GM12878 (cell line): Measurements from ENCODE around the gene EPHA7. TPM values are rescaled to one million over a fixed set of nuclear protein-coding genes. Genes with fewer than 3 reads are reported as not detected.

ENCODE experiments used
- ATAC-seq: fragments of 200-7000 bp; cut with Tn5 transposase; 3 replicates; pipeline ENCODE4 v1.9.1; 2020; ENCODE audit warnings: mild to moderate bottlenecking, moderate library complexity
- BruUV-seq: library from RNA; stranded (reverse); fragments of 400-500 nt; replicated peaks from 2 replicates; lab custom pipeline; 2021; lab: Mats Ljungman, UMichigan
- CTCF ChIA-PET: fragments of 300-600 bp; sonication (Branson Sonifier 250); formaldehyde crosslinking; extraction: SDS; loops from one replicate; lab custom pipeline; 2021; ENCODE audit warnings: inconsistent platforms; lab: Yijun Ruan, JAX
- POLR2A ChIA-PET: fragments of 350-600 bp; formaldehyde crosslinking; extraction: SDS; loops from one replicate; lab custom pipeline; 2021; ENCODE audit warnings: inconsistent platforms; lab: Charles Lee
- RAD21 ChIA-PET: fragments of 300-600 bp; sonication (Branson Sonifier 250); formaldehyde crosslinking; loops from one replicate; lab custom pipeline; 2023; ENCODE audit warnings: antibody characterized with exemption; ENCODE audit not compliant: unreplicated experiment; lab: Charles Lee
- SMC1A ChIA-PET: fragments of 300-600 bp; sonication (Branson Sonifier 250); formaldehyde crosslinking; loops from one replicate; lab custom pipeline; 2023; ENCODE audit not compliant: unreplicated experiment, uncharacterized antibody; lab: Charles Lee
- DNase-seq: peaks from one replicate; pipeline ENCODE4 v3.0.0-alpha.2; 2011; ENCODE audit warnings: low read depth, low spot score
- FAIRE-seq: peaks from 3 replicates; lab custom pipeline; 2011; peaks lifted over from hg19 to GRCh38; lab: Jason Lieb, UNC
- H2AFZ ChIP-seq: 2 replicates; pipeline ENCODE4 v1.6.0; 2011; ENCODE audit warnings: low read depth, low read length, control low read depth; ENCODE audit not compliant: control insufficient read depth
- H3K27ac ChIP-seq: 2 replicates; pipeline ENCODE4 v1.5.1; 2011; ENCODE audit warnings: control low read depth; ENCODE audit not compliant: control insufficient read depth, insufficient read depth
- H3K27me3 ChIP-seq, 2 experiments: replicated peaks in 1 of 2; 2 replicates each; pipeline versions ENCODE4 v1.6.0 to v1.6.1; 2011; ENCODE audit warnings: low read length in 1 of 2; ENCODE audit not compliant: control insufficient read depth in 2 of 2, insufficient read depth in 2 of 2
- H3K36me3 ChIP-seq, 2 experiments: 2 replicates each; pipeline ENCODE4 v1.5.1; 2011; ENCODE audit warnings: low read length in 1 of 2; ENCODE audit not compliant: control insufficient read depth in 2 of 2, insufficient read depth in 2 of 2
- H3K4me1 ChIP-seq: 2 replicates; pipeline ENCODE4 v1.6.1; 2011; ENCODE audit warnings: mild to moderate bottlenecking, low read length, moderate library complexity, mixed read lengths; ENCODE audit not compliant: control insufficient read depth, insufficient read depth
- H3K4me2 ChIP-seq: 2 replicates; pipeline ENCODE4 v1.6.0; 2011; ENCODE audit warnings: control low read depth; ENCODE audit not compliant: control insufficient read depth, insufficient read depth
- H3K4me3 ChIP-seq: fragments of 200-600 bp; sonication (generic); 2 replicates; pipeline ENCODE4 v1.5.1; 2016
- H3K79me2 ChIP-seq: 2 replicates; pipeline ENCODE4 v1.6.0; 2011; ENCODE audit warnings: low read length; ENCODE audit not compliant: control insufficient read depth, insufficient read depth
- H3K9ac ChIP-seq: 2 replicates; pipeline ENCODE4 v1.8.0; 2011; ENCODE audit warnings: low read length, control low read depth, mixed read lengths; ENCODE audit not compliant: control insufficient read depth, insufficient read depth
- H3K9me3 ChIP-seq: replicated peaks from 3 replicates; pipeline ENCODE4 v1.5.1; 2011; ENCODE audit warnings: mild to moderate bottlenecking, low read length; ENCODE audit not compliant: control insufficient read depth, insufficient read depth
- H4K20me1 ChIP-seq: 2 replicates; pipeline ENCODE4 v1.6.0; 2011; ENCODE audit not compliant: control insufficient read depth, insufficient read depth
- IRF5 ChIP-seq: fragments of 450-650 bp; IDR thresholded peaks from 2 replicates; pipeline ENCODE4 v1.6.1; 2017; ENCODE audit warnings: borderline replicate concordance
- MXI1 ChIP-seq: fragments of 150-350 bp; IDR thresholded peaks from 2 replicates; pipeline ENCODE4 v1.6.1; 2011; ENCODE audit warnings: low read depth, mild to moderate bottlenecking, inconsistent platforms, low read length, improper control_type of control experiment
- TARDBP ChIP-seq: IDR thresholded peaks from 2 replicates; pipeline ENCODE4 v1.6.1; 2016; ENCODE audit warnings: borderline replicate concordance
- ZBTB4 ChIP-seq: fragments of 450-650 bp; formaldehyde crosslinking; IDR thresholded peaks from 2 replicates; pipeline ENCODE4 v1.4.0; 2022; ENCODE audit warnings: mild to moderate bottlenecking, moderate library complexity
- WGBS: methylation state at CpG from one replicate; pipeline ENCODE4 v1.1.6; 2016; ENCODE audit warnings: low lambda C conversion rate; ENCODE audit not compliant: insufficient replicate concordance, insufficient coverage; ENCODE audit errors: missing lambda C conversion rate; 5-methylcytosine and 5-hydroxymethylcytosine counted together
- in situ Hi-C: fragments of 300-500 bp; cut with MboI; formaldehyde crosslinking; loops from 9 replicates; pipeline ENCODE4 v1.14.3; 2018; ENCODE audit warnings: mixed read lengths
- intact Hi-C: fragments of 100-400 bp; cut with micrococcal nuclease; formaldehyde crosslinking; loops from one replicate; pipeline ENCODE4 v1.14.2; 2022; ENCODE audit not compliant: unreplicated experiment
- polyA plus RNA-seq, 11 experiments: library from polyadenylated mRNA; depleted of rRNA in 4 of 11; unstranded in 6 of 11; stranded (reverse) in 5 of 11; fragments of >200 nt; fragmentation: Nextera tagmentation in 4 of 11; fragmentation: Illumina TruSeq in 1 of 11; extraction: Ambion mirVana in 4 of 11; extraction: Trizol in 1 of 11; gene quantifications; 1 replicate in 1 of 11; 2 replicates in 10 of 11; pipeline versions ENCODE4 v1.2.1 to v1.2.3, GENCODE V29; 2011 to 2016; ENCODE audit warnings: inconsistent platforms in 2 of 11, missing spikeins in 2 of 11, low read depth in 1 of 11
- total RNA-seq, 4 experiments: library from RNA; depleted of rRNA in 3 of 4; stranded (reverse); fragments of >200 nt in 3 of 4; fragmentation: Illumina TruSeq in 1 of 4; extraction: Trizol in 1 of 4; gene quantifications; 2 replicates each; pipeline versions ENCODE4 v1.2.1 to v1.2.3, GENCODE V29; 2013 to 2021

The EPHA7 gene
- total and polyA plus RNA-seq, 10 of the 15 experiments (the other 5 are each of a cell fraction or from before 2014, with no cell fraction given), result not detected

- in situ Hi-C loops, result no loop called here
- no peak for DNase-seq
- H3K36me3 ChIP-seq, result no peaks in the 10 kb centered on the region
- WGBS, result 0% methylated on average over 1 of the region's 1 CpG
- no peak for ATAC-seq
- H3K4me1 ChIP-seq, result no peaks in the 10 kb centered on the region
- no TSS peak for BruUV-seq
- SMC1A ChIA-PET, result interaction anchor here (1.1 kb wide), 1 partner anchor 63 kb away, joined by 3 read pairs; no protein-coding TSS in a partner anchor
- no peak for FAIRE-seq
- no peaks in the 10 kb centered on the region for H3K27me3 ChIP-seq
- H2AFZ ChIP-seq, result no peak overlapping the region
- no peaks in the 10 kb centered on the region for H3K79me2 ChIP-seq
- H4K20me1 ChIP-seq, result no peaks in the 10 kb centered on the region
- no peak for TF ChIP-seq TARDBP
- TF ChIP-seq IRF5, result no peak
- TF ChIP-seq MXI1, result no peak
- no peak for TF ChIP-seq ZBTB4 (CRISPR knock-in tag)
- H3K4me2 ChIP-seq, result no peak overlapping the region
- RAD21 ChIA-PET, result interaction anchor here (0.8 kb wide), 1 partner anchor 740 kb away, joined by 3 read pairs; no protein-coding TSS in a partner anchor
- H3K4me3 ChIP-seq, result no peak overlapping the region
- no peak overlapping the region for H3K9ac ChIP-seq
- no peak overlapping the region for H3K27ac ChIP-seq
- H3K9me3 ChIP-seq, result no peaks in the 10 kb centered on the region
- POLR2A ChIA-PET, result no interaction called here
- intact Hi-C loops, result no loop called here
- CTCF ChIA-PET, result no interaction called here
Measured at GRCh38 chr6:93318121-93318520, 101.2 kb downstream of the EPHA7 start.
